Activated T-helper 1 cell treated with anti-CD3 and anti-CD28 coated beads, Interleukin-12 subunit alpha, Interleukin-12 subunit beta, Interleukin-2, Interleukin-4 antibody, amounts not matched to agents 30 ng/mL and 10 ng/mL and 1 ng/mL, durations not matched to agents 14 hours and 24 hours and 36 hours (primary cell): Measurements from ENCODE around the gene GFOD1. TPM values are rescaled to one million over a fixed set of nuclear protein-coding genes. Genes with fewer than 3 reads are reported as not detected.

ENCODE experiments used
- DNase-seq: peaks from one replicate; pipeline ENCODE4 v3.0.0; 2021; ENCODE audit warnings: low spot score
- H3K27ac Mint-ChIP-seq: one replicate; pipeline ENCODE4 v1.8.0; 2021; ENCODE audit warnings: mild to moderate bottlenecking, mixed read lengths
- H3K27me3 Mint-ChIP-seq: one replicate; pipeline ENCODE4 v1.8.0; 2022; ENCODE audit warnings: mild to moderate bottlenecking, moderate library complexity, mixed read lengths; ENCODE audit not compliant: insufficient read depth
- H3K36me3 Mint-ChIP-seq: one replicate; pipeline ENCODE4 v1.8.0; 2021; ENCODE audit warnings: low read depth, mixed read lengths
- H3K4me1 Mint-ChIP-seq: one replicate; pipeline ENCODE4 v1.8.0; 2021; ENCODE audit warnings: low read depth, mixed read lengths
- H3K4me3 Mint-ChIP-seq: one replicate; pipeline ENCODE4 v1.8.0; 2021; ENCODE audit warnings: mild to moderate bottlenecking, moderate library complexity, mixed read lengths
- H3K9me3 Mint-ChIP-seq: one replicate; pipeline ENCODE4 v1.8.0; 2021; ENCODE audit warnings: mixed read lengths
- intact Hi-C: fragments of 100-400 bp; cut with micrococcal nuclease; formaldehyde crosslinking; loops from one replicate; pipeline ENCODE4 v1.15.1; 2024
- total RNA-seq: library from RNA; stranded (reverse); gene quantifications from 2 replicates; pipeline ENCODE4 v1.2.3, GENCODE V29; 2022

GFOD1 gene
- total RNA-seq, 1 donor from 2014 or later, result 13.6 TPM

GRCh38 chr6:13427316-13427715 is 60.1 kb downstream of the GFOD1 start:
- no peaks in the 10 kb centered on the region for H3K27me3 Mint-ChIP-seq
- H3K36me3 Mint-ChIP-seq, result peaks cover 8% of the 10 kb centered on the region
- peaks cover 71% of the 10 kb centered on the region for H3K4me1 Mint-ChIP-seq
- no peak for DNase-seq
- H3K4me3 Mint-ChIP-seq, result peak overlapping the region; percentile 3
- intact Hi-C loops, result loop anchor here (1.0 to 5.0 kb wide), 4 partner anchors 155 to 1715 kb away; partner anchors contain the start of gene NOL7
- H3K27ac Mint-ChIP-seq, result peak overlapping the region; percentile 95
- no peaks in the 10 kb centered on the region for H3K9me3 Mint-ChIP-seq

GRCh38 chr6:13425943-13426931 is 61.2 kb downstream of the GFOD1 start:
- Mint-ChIP-seq H3K36me3 (peaks cover 5% of the 10 kb centered on the region), H3K9me3 (no peaks in the 10 kb centered on the region), H3K27me3 (no peaks in the 10 kb centered on the region), H3K4me3 (peak overlapping the region; percentile 6), H3K4me1 (peaks cover 60% of the 10 kb centered on the region), H3K27ac (peak overlapping the region; percentile 55)
- no peak for DNase-seq
- intact Hi-C loops, result loop anchor here (5.0 kb wide), 3 partner anchors 154 to 1714 kb away; no protein-coding TSS in a partner anchor

- H3K27ac Mint-ChIP-seq, result peak overlapping the region; percentile 55
- peak overlapping the region; percentile 1 for H3K4me3 Mint-ChIP-seq
- intact Hi-C loops, result loop anchor here (5.0 kb wide), 3 partner anchors 153 to 1713 kb away; no protein-coding TSS in a partner anchor
- H3K4me1 Mint-ChIP-seq, result peaks cover 57% of the 10 kb centered on the region
- no peaks in the 10 kb centered on the region for H3K9me3 Mint-ChIP-seq
- DNase-seq, result no peak
- no peaks in the 10 kb centered on the region for H3K27me3 Mint-ChIP-seq
- peaks cover 2% of the 10 kb centered on the region for H3K36me3 Mint-ChIP-seq
Measured at GRCh38 chr6:13425270-13425873, 62.0 kb downstream of the GFOD1 start.

- H3K4me1 Mint-ChIP-seq, result peaks cover 40% of the 10 kb centered on the region
- H3K4me3 Mint-ChIP-seq, result no peak overlapping the region
- H3K9me3 Mint-ChIP-seq, result no peaks in the 10 kb centered on the region
- H3K27ac Mint-ChIP-seq, result peak overlapping the region; percentile 9
- peaks cover 4% of the 10 kb centered on the region for H3K36me3 Mint-ChIP-seq
- no peaks in the 10 kb centered on the region for H3K27me3 Mint-ChIP-seq
- DNase-seq, result no peak
- intact Hi-C loops, result no loop called here
Measured at GRCh38 chr6:13423252-13423651, 64.1 kb downstream of the GFOD1 start.

GRCh38 chr6:13422681-13423221 is 64.6 kb downstream of the GFOD1 start:
- no peak for DNase-seq
- Mint-ChIP-seq H3K27me3 (no peaks in the 10 kb centered on the region), H3K36me3 (peaks cover 5% of the 10 kb centered on the region), H3K4me3 (no peak overlapping the region), H3K4me1 (peaks cover 35% of the 10 kb centered on the region), H3K27ac (no peak overlapping the region), H3K9me3 (no peaks in the 10 kb centered on the region)
- intact Hi-C loops, result no loop called here

- Mint-ChIP-seq H3K4me3 (no peak overlapping the region), H3K36me3 (peaks cover 5% of the 10 kb centered on the region), H3K9me3 (no peaks in the 10 kb centered on the region), H3K27me3 (no peaks in the 10 kb centered on the region), H3K27ac (no peak overlapping the region), H3K4me1 (peaks cover 23% of the 10 kb centered on the region)
- no peak for DNase-seq
- intact Hi-C loops, result no loop called here
Measured at GRCh38 chr6:13421425-13422059, 65.9 kb downstream of the GFOD1 start.

- no peak for DNase-seq
- peaks cover 10% of the 10 kb centered on the region for H3K36me3 Mint-ChIP-seq
- H3K9me3 Mint-ChIP-seq, result peaks cover 5% of the 10 kb centered on the region
- H3K4me3 Mint-ChIP-seq, result no peak overlapping the region
- H3K27ac Mint-ChIP-seq, result no peak overlapping the region
- H3K4me1 Mint-ChIP-seq, result peaks cover 10% of the 10 kb centered on the region
- no peaks in the 10 kb centered on the region for H3K27me3 Mint-ChIP-seq
- intact Hi-C loops, result no loop called here
Measured at GRCh38 chr6:13420269-13420668, 67.1 kb downstream of the GFOD1 start.

GRCh38 chr6:13419422-13420195 is 67.8 kb downstream of the GFOD1 start:
- Mint-ChIP-seq H3K9me3 (peaks cover 5% of the 10 kb centered on the region), H3K27ac (peak overlapping the region; percentile 0), H3K4me3 (no peak overlapping the region), H3K4me1 (peaks cover 6% of the 10 kb centered on the region), H3K36me3 (peaks cover 10% of the 10 kb centered on the region), H3K27me3 (no peaks in the 10 kb centered on the region)
- DNase-seq, result no peak
- intact Hi-C loops, result no loop called here

- peaks cover 10% of the 10 kb centered on the region for H3K36me3 Mint-ChIP-seq
- peaks cover 5% of the 10 kb centered on the region for H3K9me3 Mint-ChIP-seq
- peaks cover 6% of the 10 kb centered on the region for H3K4me1 Mint-ChIP-seq
- no peak for DNase-seq
- H3K27ac Mint-ChIP-seq, result no peak overlapping the region
- no peaks in the 10 kb centered on the region for H3K27me3 Mint-ChIP-seq
- H3K4me3 Mint-ChIP-seq, result no peak overlapping the region
- intact Hi-C loops, result no loop called here
Measured at GRCh38 chr6:13418844-13419243, 68.6 kb downstream of the GFOD1 start.

GRCh38 chr6:13417954-13418353 is 69.4 kb downstream of the GFOD1 start:
- Mint-ChIP-seq H3K36me3 (peaks cover 8% of the 10 kb centered on the region), H3K9me3 (peaks cover 5% of the 10 kb centered on the region)
- intact Hi-C loops, result no loop called here

GRCh38 chr6:13417431-13417830 is 70.0 kb downstream of the GFOD1 start:
- no peak for DNase-seq
- peaks cover 8% of the 10 kb centered on the region for H3K36me3 Mint-ChIP-seq
- peaks cover 5% of the 10 kb centered on the region for H3K9me3 Mint-ChIP-seq
- H3K4me3 Mint-ChIP-seq, result no peak overlapping the region
- peaks cover 6% of the 10 kb centered on the region for H3K4me1 Mint-ChIP-seq
- intact Hi-C loops, result no loop called here
- no peaks in the 10 kb centered on the region for H3K27me3 Mint-ChIP-seq
- no peak overlapping the region for H3K27ac Mint-ChIP-seq

More at GRCh38 chr6:13417954-13418353, 69.4 kb downstream of the GFOD1 start:
- H3K27me3 Mint-ChIP-seq, result no peaks in the 10 kb centered on the region
- H3K27ac Mint-ChIP-seq, result no peak overlapping the region
- no peak for DNase-seq
- no peak overlapping the region for H3K4me3 Mint-ChIP-seq
- H3K4me1 Mint-ChIP-seq, result peaks cover 6% of the 10 kb centered on the region

GRCh38 chr6:13415283-13415682 is 72.1 kb downstream of the GFOD1 start:
- intact Hi-C loops, result no loop called here
- Mint-ChIP-seq H3K27ac (no peak overlapping the region), H3K9me3 (peaks cover 5% of the 10 kb centered on the region), H3K4me3 (no peak overlapping the region), H3K27me3 (no peaks in the 10 kb centered on the region), H3K4me1 (no peaks in the 10 kb centered on the region), H3K36me3 (peaks cover 8% of the 10 kb centered on the region)
- no peak for DNase-seq
